ENCODE measurements around the gene SORCS3. TPM values are rescaled to one million over a fixed set of nuclear protein-coding genes. Genes with fewer than 3 reads are reported as not detected.

SORCS3 gene
- total RNA-seq, 1 donor from 2014 or later = not detected

- DNase-seq (ENCODE audit: low spot score) = no peak
- Mint-ChIP-seq H3K36me3 (ENCODE audit: low read depth) (no peaks in the 10 kb centered on the region), H3K4me3 (ENCODE audit: unreplicated experiment) (no peak overlapping the region), H3K4me1 (ENCODE audit: low read depth) (no peaks in the 10 kb centered on the region), H3K27me3 (ENCODE audit: low read depth) (no peaks in the 10 kb centered on the region), H3K9me3 (ENCODE audit: low read depth) (no peaks in the 10 kb centered on the region), H3K27ac (ENCODE audit: unreplicated experiment) (no peak overlapping the region)
- no peak for TF ChIP-seq CTCF (IDR thresholded peaks at IDR 0.05)
Observed at GRCh38 chr10:105258674-105259065, 617.6 kb downstream of the SORCS3 start.

- Mint-ChIP-seq H3K9me3 (ENCODE audit: low read depth) (no peaks in the 10 kb centered on the region), H3K36me3 (ENCODE audit: low read depth) (no peaks in the 10 kb centered on the region), H3K4me1 (ENCODE audit: low read depth) (no peaks in the 10 kb centered on the region)
Observed at GRCh38 chr10:105259201-105259600, 618.1 kb downstream of the SORCS3 start.

GRCh38 chr10:105262666-105263065 lies 621.6 kb downstream of the SORCS3 start:
- no peak for TF ChIP-seq CTCF (IDR thresholded peaks at IDR 0.05)
- Mint-ChIP-seq H3K36me3 (ENCODE audit: low read depth) (no peaks in the 10 kb centered on the region), H3K27me3 (ENCODE audit: low read depth) (no peaks in the 10 kb centered on the region), H3K4me3 (ENCODE audit: unreplicated experiment) (no peak overlapping the region), H3K4me1 (ENCODE audit: low read depth) (no peaks in the 10 kb centered on the region), H3K27ac (ENCODE audit: unreplicated experiment) (no peak overlapping the region), H3K9me3 (ENCODE audit: low read depth) (peaks cover 6% of the 10 kb centered on the region)
- DNase-seq (ENCODE audit: low spot score) = no peak

More at GRCh38 chr10:105259201-105259600, 618.1 kb downstream of the SORCS3 start:
- no peak for TF ChIP-seq CTCF (IDR thresholded peaks at IDR 0.05)
- no peaks in the 10 kb centered on the region for H3K27me3 Mint-ChIP-seq (ENCODE audit: low read depth)
- DNase-seq (ENCODE audit: low spot score) = no peak
- H3K27ac Mint-ChIP-seq (ENCODE audit: unreplicated experiment) = no peak overlapping the region
- no peak overlapping the region for H3K4me3 Mint-ChIP-seq (ENCODE audit: unreplicated experiment)

GRCh38 chr10:105266966-105267539 lies 626.0 kb downstream of the SORCS3 start:
- H3K27me3 Mint-ChIP-seq (ENCODE audit: low read depth) = no peaks in the 10 kb centered on the region
- H3K4me3 Mint-ChIP-seq (ENCODE audit: unreplicated experiment) = no peak overlapping the region
- H3K4me1 Mint-ChIP-seq (ENCODE audit: low read depth) = no peaks in the 10 kb centered on the region
- no peak for DNase-seq (ENCODE audit: low spot score)
- no peaks in the 10 kb centered on the region for H3K36me3 Mint-ChIP-seq (ENCODE audit: low read depth)
- H3K27ac Mint-ChIP-seq (ENCODE audit: unreplicated experiment) = no peak overlapping the region
- peaks cover 12% of the 10 kb centered on the region for H3K9me3 Mint-ChIP-seq (ENCODE audit: low read depth)
- no peak for TF ChIP-seq CTCF (IDR thresholded peaks at IDR 0.05)

GRCh38 chr10:105268961-105269360 lies 627.9 kb downstream of the SORCS3 start:
- no peaks in the 10 kb centered on the region for H3K27me3 Mint-ChIP-seq (ENCODE audit: low read depth)
- H3K4me1 Mint-ChIP-seq (ENCODE audit: low read depth) = no peaks in the 10 kb centered on the region
- peaks cover 12% of the 10 kb centered on the region for H3K9me3 Mint-ChIP-seq (ENCODE audit: low read depth)
- H3K27ac Mint-ChIP-seq (ENCODE audit: unreplicated experiment) = no peak overlapping the region
- H3K4me3 Mint-ChIP-seq (ENCODE audit: unreplicated experiment) = no peak overlapping the region
- no peak for TF ChIP-seq CTCF (IDR thresholded peaks at IDR 0.05)
- no peak for DNase-seq (ENCODE audit: low spot score)
- no peaks in the 10 kb centered on the region for H3K36me3 Mint-ChIP-seq (ENCODE audit: low read depth)
